Fibroblast of the aortic adventitia (primary cell): Measurements from ENCODE around the gene NSFL1C. TPM values are rescaled to one million over a fixed set of nuclear protein-coding genes. Genes with fewer than 3 reads are reported as not detected.

ENCODE experiments used
- DNase-seq: peaks from one replicate; pipeline ENCODE4 v3.0.0-alpha.2; 2010; ENCODE audit warnings: low read depth
- H3K4me3 ChIP-seq: 2 replicates; pipeline ENCODE4 v1.5.1; 2011; ENCODE audit warnings: low read depth, mild to moderate bottlenecking, control low read depth, low read length, moderate library complexity
- CTCF ChIP-seq: IDR thresholded peaks from 2 replicates; pipeline ENCODE4 v1.5.1; 2011; ENCODE audit warnings: mild to moderate bottlenecking, low read length, control low read depth, inconsistent platforms; ENCODE audit not compliant: insufficient read depth
- total RNA-seq: library from RNA; depleted of rRNA; stranded (reverse); fragments of >200 nt; gene quantifications from 2 replicates; pipeline ENCODE4 v1.2.3, GENCODE V29; 2012; ENCODE audit warnings: low replicate concordance

NSFL1C gene
- total RNA-seq, 1 donor = 26.9 TPM

GRCh38 chr20:1473246-1474220 lies 6.9 kb upstream of the NSFL1C start:
- H3K4me3 ChIP-seq = no peak overlapping the region
- DNase-seq = no peak

GRCh38 chr20:1472556-1473245 lies 6.1 kb upstream of the NSFL1C start:
- no peak overlapping the region for H3K4me3 ChIP-seq
- DNase-seq = no peak

More at GRCh38 chr20:1473246-1474220, 6.9 kb upstream of the NSFL1C start:
- no peak for TF ChIP-seq CTCF

GRCh38 chr20:1471242-1471641 lies 4.6 kb upstream of the NSFL1C start:
- no peak for TF ChIP-seq CTCF
- no peak for DNase-seq
- no peak overlapping the region for H3K4me3 ChIP-seq

More at GRCh38 chr20:1472556-1473245, 6.1 kb upstream of the NSFL1C start:
- TF ChIP-seq CTCF = no peak

GRCh38 chr20:1469925-1470571 lies 3.4 kb upstream of the NSFL1C start:
- H3K4me3 ChIP-seq = no peak overlapping the region
- peak; percentile 99 for DNase-seq
- TF ChIP-seq CTCF = peak; percentile 82

- DNase-seq = no peak
- TF ChIP-seq CTCF = no peak
- no peak overlapping the region for H3K4me3 ChIP-seq
These were observed 2.8 kb upstream of the NSFL1C start for GRCh38 chr20:1469306-1469905.

GRCh38 chr20:1468117-1468624 lies 1.5 kb upstream of the NSFL1C start:
- no peak for DNase-seq
- TF ChIP-seq CTCF = no peak
- no peak overlapping the region for H3K4me3 ChIP-seq
